ENCODE results near the gene KCNK5. TPM values are rescaled to one million over a fixed set of nuclear protein-coding genes. Genes with fewer than 3 reads are reported as not detected.

The KCNK5 gene
- total RNA-seq, 2 experiments from 2014 or later, result 25.0 to 25.9 TPM

DNA sequence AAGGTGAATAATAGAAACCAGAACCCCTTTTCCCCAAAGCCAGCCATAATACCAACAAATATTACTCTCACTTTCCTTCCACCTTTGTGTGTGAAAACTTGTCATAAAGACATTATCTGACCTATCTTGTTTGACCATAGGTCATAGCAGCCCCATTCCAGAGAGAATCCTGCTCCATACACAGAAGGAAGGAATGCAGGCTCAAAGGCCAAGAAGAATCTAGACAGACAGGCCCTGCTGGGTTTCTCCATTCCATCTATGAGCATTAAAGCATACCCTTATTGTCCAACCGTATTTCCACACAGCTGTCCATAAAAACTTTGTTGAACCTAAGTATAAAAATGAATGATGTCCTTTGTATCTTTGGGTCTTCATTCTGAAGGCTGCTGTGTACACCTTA is 40.7 kb upstream of the KCNK5 start:
- H3K27me3 Mint-ChIP-seq, result no peaks in the 10 kb centered on the region
- DNase-seq (no peak), ATAC-seq (no peak)
- H3K4me1 Mint-ChIP-seq (ENCODE audit: low read depth), result peaks cover 4% of the 10 kb centered on the region
- intact Hi-C loops (cut with micrococcal nuclease), result no loop called here
- H3K9me3 Mint-ChIP-seq, result no peaks in the 10 kb centered on the region
- no peak for TF ChIP-seq CTCF (IDR thresholded peaks at IDR 0.05)
- H3K27ac Mint-ChIP-seq, result no peak overlapping the region
- ChIA-PET CTCF (interaction anchor here (1.8 kb wide), 1 partner anchor 33 kb away, joined by 4 read pairs; no protein-coding TSS in a partner anchor), POLR2A (no interaction called here)
- no peaks in the 10 kb centered on the region for H3K36me3 Mint-ChIP-seq (ENCODE audit: low read depth)
- H3K4me3 Mint-ChIP-seq, result no peak overlapping the region

DNA sequence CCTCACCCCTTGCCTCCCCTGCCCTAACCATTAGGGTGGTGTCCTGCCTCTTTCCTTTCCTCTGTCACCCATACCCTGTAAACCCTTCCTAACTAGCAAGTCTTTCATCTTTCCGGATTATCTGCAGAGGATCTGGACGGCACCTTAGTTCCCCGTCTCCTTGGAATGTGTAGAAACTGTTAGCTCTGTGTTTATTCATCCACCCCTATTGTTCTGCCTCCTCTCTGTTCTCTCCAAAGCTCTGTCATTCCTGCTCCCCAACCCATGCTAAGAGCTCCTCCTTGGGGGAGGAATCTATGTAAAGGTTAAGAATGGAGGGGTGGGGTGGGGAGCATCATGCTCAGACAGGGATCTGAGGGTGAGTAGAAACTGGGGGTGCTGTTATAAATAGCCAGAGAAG is 39.4 kb upstream of the KCNK5 start:
- H3K4me1 Mint-ChIP-seq (ENCODE audit: low read depth), result peaks cover 8% of the 10 kb centered on the region
- ATAC-seq (no peak), DNase-seq (no peak)
- no peaks in the 10 kb centered on the region for H3K9me3 Mint-ChIP-seq
- TF ChIP-seq CTCF (IDR thresholded peaks at IDR 0.05), result no peak
- H3K36me3 Mint-ChIP-seq (ENCODE audit: low read depth), result no peaks in the 10 kb centered on the region
- POLR2A ChIA-PET, result interaction anchor here (0.8 kb wide), 1 partner anchor 11 kb away, joined by 3 read pairs; no protein-coding TSS in a partner anchor
- no peak overlapping the region for H3K27ac Mint-ChIP-seq
- H3K4me3 Mint-ChIP-seq, result no peak overlapping the region
- CTCF ChIA-PET, result interaction anchor here (1.4 kb wide), 1 partner anchor 10 kb away, joined by 3 read pairs; no protein-coding TSS in a partner anchor
- intact Hi-C loops (cut with micrococcal nuclease), result no loop called here
- H3K27me3 Mint-ChIP-seq, result no peaks in the 10 kb centered on the region

DNA sequence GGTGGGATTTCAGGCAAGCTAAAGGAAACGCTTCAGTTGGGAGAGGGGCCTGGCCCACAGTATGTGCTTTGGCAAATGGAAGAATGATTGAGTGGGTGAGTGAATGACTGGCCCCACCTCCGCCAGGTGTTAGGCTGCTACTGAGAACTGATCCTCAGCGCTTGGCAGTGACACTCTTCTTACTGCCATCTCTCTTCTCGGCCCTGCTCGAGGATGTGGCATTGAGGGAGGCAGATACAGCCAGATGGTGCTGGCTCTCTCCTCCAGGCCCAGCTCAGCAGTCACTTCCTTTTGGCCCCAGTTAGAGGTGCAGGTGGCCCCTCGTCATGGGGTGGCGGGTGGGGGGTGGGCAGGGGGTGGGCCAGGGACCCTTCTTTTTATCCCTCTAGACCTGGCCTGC is 38.9 kb upstream of the KCNK5 start:
- POLR2A ChIA-PET, result interaction anchor here (0.8 kb wide), 1 partner anchor 12 kb away, joined by 3 read pairs; no protein-coding TSS in a partner anchor
- ATAC-seq, result no peak
- Mint-ChIP-seq H3K27me3 (no peaks in the 10 kb centered on the region), H3K27ac (no peak overlapping the region), H3K4me1 (ENCODE audit: low read depth) (peaks cover 12% of the 10 kb centered on the region), H3K36me3 (ENCODE audit: low read depth) (no peaks in the 10 kb centered on the region), H3K9me3 (no peaks in the 10 kb centered on the region), H3K4me3 (no peak overlapping the region)
- CTCF ChIA-PET, result interaction anchor here (1.4 kb wide), 1 partner anchor 9 kb away, joined by 3 read pairs; no protein-coding TSS in a partner anchor
- no peak for DNase-seq
- intact Hi-C loops (cut with micrococcal nuclease), result no loop called here
- no peak for TF ChIP-seq CTCF (IDR thresholded peaks at IDR 0.05)

GRCh38 chr6:39266782-39267355 is 37.6 kb upstream of the KCNK5 start:
- Mint-ChIP-seq H3K9me3 (no peaks in the 10 kb centered on the region), H3K4me1 (ENCODE audit: low read depth) (peaks cover 14% of the 10 kb centered on the region), H3K27me3 (peaks cover 3% of the 10 kb centered on the region), H3K27ac (no peak overlapping the region), H3K36me3 (ENCODE audit: low read depth) (no peaks in the 10 kb centered on the region), H3K4me3 (no peak overlapping the region)
- DNase-seq (no peak), ATAC-seq (no peak)
- intact Hi-C loops (cut with micrococcal nuclease), result no loop called here
- POLR2A ChIA-PET, result no interaction called here
- TF ChIP-seq CTCF (IDR thresholded peaks at IDR 0.05), result no peak
- CTCF ChIA-PET, result interaction anchor here (1.5 kb wide), 1 partner anchor 36 kb away, joined by 4 read pairs; no protein-coding TSS in a partner anchor

DNA sequence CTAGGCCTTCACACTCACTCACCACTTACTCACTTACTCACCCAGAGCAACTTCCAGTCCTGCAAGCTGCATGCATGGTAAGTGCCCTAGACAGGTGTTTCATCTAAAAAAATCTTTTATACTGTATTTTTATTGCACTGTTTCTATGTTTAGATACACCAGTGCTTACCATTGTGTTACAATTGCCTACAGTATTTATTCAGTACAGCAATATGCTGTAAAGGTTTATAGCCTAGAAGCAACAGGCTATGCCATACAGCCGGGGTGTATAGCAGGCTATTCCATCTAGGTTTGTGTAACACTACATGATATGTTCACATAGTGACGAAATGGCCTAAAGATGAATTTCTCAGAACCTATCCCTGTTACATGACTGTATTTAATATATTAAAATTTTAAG is 37.1 kb upstream of the KCNK5 start:
- H3K4me1 Mint-ChIP-seq (ENCODE audit: low read depth), result peaks cover 14% of the 10 kb centered on the region
- ChIA-PET POLR2A (no interaction called here), CTCF (interaction anchor here (1.5 to 2.0 kb wide), 2 partner anchors 11 to 36 kb away, joined by 4 to 5 read pairs; no protein-coding TSS in a partner anchor)
- intact Hi-C loops (cut with micrococcal nuclease), result no loop called here
- no peaks in the 10 kb centered on the region for H3K9me3 Mint-ChIP-seq
- TF ChIP-seq CTCF (IDR thresholded peaks at IDR 0.05), result no peak
- ATAC-seq, result no peak
- no peak overlapping the region for H3K27ac Mint-ChIP-seq
- H3K4me3 Mint-ChIP-seq, result no peak overlapping the region
- DNase-seq, result no peak
- H3K27me3 Mint-ChIP-seq, result peaks cover 6% of the 10 kb centered on the region
- no peaks in the 10 kb centered on the region for H3K36me3 Mint-ChIP-seq (ENCODE audit: low read depth)

All from activated CD8-positive, alpha-beta T cell treated with anti-CD3 and anti-CD28 coated beads for 36 hours (primary cell).